GM11168 (cell line): ENCODE data around the gene SNCAIP.

ENCODE experiments used
- in situ Hi-C: fragments of 300-500 bp; cut with MboI; formaldehyde crosslinking; loops from one replicate; pipeline ENCODE4 v1.12.0; 2022; ENCODE audit warnings: low sequenced_read_pairs; ENCODE audit not compliant: unreplicated experiment

The SNCAIP gene

DNA sequence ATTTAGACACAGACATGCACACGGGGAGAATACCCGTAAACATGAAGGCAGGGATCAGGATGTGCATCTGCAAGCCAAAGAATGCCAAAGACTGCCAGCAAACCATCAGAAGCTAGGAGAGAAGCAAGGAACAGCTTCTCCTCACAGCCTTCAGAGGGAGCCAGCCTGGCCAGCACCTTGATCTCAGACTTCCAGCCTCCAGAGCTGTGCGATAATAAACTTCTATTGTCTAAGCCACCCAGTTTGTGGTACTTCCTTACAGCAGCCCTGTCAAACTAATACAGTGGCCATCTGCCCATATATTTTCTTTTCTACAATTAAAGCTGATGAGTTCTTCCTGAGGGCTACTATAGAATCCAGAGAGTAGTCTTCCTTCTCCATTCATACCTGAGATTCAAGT is 135.0 kb downstream of the SNCAIP start:
- in situ Hi-C loops: no loop called here

DNA sequence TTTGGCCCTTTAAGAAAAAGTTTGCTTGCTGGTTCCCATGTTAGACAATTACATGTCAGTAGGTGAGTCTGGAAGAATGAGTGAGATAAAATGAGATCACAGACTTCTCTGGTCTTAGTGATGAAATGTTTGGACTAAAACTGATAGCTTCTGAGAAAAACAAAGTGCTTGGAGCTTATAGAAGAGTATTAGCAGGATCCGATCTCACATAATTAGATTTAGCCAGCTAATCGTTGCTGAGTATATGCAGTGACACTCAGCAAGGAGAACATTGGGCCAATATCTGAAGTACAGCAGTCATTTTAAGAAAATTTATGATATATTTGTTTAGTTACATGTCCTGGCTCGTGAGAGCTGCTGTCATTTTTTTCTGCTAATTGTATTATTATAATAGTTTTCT is 135.8 kb downstream of the SNCAIP start:
- in situ Hi-C loops: no loop called here

DNA sequence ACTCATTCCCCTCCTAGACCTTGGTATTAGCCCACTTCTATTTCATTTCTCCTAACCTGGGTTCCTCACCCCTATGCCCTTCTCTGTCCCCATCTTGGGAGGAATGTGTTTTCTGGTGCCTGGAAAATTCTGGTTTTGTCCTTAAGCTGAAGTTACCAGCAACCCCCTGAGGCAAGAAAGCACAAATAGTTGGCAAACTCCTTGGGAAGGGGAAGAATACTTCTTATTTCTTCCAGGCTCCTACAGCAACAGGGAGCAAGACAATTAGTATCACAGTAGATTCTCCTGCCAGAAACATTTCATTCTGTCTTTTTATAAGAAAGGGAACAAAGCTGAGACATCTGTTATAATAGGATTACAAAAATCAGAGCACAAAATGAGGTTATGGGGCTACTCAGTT is 142.5 kb downstream of the SNCAIP start:
- in situ Hi-C loops: no loop called here

DNA sequence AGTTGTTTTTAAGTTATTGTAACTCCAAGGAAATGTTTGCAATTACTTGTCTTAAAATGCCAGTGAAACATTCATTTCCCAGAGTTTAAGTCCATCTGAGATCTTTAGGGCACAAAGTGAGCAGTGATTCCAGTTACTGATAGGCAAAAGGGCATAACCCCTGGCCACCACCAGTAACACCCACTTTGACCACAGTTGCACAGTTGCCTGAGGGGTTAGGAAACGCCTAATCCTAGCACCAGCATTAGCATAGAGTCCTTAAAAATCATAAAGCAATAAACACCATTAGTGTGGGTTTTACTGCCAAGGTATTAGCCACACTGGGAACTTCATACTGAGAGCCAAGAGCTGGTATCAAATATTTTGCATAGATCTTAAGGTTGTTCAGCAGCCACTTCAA is 143.9 kb downstream of the SNCAIP start:
- in situ Hi-C loops: no loop called here

DNA sequence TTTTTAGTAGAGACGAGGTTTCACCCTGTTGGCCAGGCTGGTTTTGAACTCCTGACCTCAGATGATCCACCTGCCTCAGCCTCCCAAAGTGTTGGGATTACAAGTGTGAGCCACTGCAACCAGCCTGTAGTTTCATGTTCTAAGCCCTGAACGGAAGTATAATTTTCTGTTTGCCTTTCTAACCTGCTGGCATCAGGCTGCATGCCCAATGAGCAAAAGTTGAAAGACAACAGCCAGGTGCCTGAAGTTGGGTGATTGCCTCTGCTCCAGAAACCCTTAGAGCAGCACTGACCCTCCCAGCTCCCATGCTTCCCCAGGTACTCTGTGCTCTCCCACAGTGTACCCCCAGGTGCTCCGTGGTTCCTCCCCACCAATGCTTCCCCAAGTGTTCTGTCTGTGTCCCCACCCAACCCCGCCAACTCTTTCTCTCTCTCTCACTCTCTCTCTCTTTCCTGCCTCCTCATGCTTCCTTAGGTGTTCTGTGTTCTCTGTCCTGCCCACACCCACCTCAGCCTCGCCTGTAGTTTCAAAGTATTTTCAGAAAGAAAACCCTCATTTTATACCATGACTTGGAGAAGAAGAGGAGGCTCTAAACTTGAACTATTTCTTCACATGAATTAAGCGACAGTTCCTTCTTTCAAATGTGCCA is 145.3 kb downstream of the SNCAIP start:
- in situ Hi-C loops: no loop called here

DNA sequence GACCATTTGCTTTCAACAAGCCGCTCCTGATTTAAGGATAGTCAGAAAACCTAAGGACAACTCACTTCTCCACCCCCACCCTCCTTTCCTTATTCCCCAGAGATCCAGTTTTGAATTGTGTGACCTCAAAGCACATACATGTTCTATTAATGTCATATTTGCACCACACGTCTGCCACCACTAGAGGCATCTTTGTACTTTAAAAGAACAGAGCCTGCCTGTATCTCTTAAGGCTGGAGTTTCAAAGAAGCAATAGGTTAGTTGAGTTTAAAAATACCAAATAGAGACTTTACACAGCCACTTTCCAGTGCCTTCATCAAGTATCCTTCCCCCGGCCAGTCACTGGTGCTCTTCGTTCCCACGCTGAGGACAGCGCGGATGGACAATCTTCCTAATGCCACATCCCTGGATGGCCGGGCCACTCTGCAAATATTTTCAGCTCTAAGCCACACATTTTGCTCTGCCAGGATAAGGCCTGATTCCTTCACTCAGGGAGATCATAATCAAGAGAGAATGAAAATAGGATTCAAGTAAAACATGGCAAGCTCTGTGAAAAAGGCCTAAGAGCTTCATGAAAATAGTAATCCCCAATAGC is 146.3 kb downstream of the SNCAIP start:
- in situ Hi-C loops: no loop called here

DNA sequence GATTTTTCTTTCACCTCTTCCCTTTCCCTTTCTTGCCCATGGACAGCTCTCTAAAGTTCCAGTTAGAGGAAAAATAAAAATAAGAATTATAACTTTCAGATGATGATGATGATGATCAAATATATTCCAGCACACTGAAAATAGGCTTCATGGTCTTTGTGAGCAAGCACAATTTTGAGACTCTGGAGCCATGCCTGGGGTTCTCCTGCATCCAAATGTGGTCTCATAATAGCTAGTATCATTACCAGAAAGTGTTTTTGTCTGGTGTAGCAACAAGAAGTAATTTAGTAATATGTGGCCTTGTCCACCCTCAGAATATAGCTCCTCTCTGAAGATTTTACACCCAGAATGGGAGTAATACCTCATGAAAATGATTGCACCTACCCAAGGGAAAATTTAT is 150.4 kb downstream of the SNCAIP start:
- in situ Hi-C loops: no loop called here

DNA sequence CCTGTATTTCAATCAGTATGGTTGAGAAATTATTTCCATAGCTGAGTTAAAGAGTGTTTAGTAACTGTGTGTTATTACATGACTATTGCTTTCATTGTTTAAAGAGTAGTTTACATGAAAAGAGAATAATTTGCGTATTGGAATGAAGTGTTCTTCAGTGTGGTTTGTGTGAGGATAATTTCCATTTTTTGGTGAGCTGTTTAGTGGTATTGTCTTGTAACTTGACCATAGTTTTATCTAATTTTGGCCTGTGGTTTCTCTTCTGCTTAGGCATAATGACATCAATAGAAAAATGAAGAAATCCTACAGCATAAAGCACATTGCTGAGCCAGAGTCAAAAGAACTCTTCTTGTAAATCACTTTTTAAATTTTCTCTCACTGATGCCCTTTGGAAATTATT is 151.2 kb downstream of the SNCAIP start:
- in situ Hi-C loops: no loop called here

DNA sequence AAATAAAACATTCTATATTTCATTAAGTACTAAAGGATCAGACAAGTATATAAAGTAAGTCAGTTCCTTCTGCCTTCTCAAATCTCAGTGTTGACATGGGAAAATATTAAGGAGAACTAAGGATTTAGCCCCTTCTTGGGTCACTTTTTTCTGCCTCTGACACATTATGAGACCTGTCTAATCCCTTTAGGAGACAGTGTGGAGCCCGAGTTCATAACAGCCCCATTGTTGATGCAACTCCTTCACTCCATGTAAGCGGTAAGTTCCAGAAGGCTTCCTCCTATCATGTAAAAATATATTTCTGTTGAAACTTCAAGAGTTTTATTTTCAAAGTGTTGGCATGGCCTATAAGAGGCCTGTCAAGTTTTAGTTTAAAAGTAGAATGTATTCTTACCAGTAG is 152.2 kb downstream of the SNCAIP start:
- in situ Hi-C loops: no loop called here

DNA sequence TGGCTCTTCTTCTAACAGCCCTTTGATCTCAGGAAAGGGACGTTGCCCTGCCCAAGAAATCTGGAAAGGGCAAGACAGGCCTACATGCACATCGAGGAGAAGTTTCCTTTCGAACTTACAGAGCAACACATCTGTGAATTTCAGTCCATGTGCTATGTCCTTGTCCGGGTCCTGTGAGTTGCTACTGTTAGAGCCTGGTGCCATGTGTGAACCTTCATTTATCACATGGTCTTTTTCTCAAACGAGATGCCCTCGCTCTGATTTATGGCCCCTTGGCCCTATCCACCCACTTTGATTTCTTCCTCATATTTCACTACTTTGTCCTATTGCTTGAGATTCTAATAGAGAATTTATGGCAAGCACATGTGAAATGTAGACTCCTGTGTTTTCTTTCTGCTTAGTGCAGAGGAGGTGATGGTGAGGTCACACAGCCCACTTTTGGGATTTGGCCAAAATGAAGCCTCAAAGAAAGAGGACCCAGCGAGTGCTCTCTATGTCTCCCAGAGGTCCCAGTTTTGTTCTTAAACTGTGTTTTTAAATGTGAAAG is 153.1 kb downstream of the SNCAIP start:
- in situ Hi-C loops: no loop called here

DNA sequence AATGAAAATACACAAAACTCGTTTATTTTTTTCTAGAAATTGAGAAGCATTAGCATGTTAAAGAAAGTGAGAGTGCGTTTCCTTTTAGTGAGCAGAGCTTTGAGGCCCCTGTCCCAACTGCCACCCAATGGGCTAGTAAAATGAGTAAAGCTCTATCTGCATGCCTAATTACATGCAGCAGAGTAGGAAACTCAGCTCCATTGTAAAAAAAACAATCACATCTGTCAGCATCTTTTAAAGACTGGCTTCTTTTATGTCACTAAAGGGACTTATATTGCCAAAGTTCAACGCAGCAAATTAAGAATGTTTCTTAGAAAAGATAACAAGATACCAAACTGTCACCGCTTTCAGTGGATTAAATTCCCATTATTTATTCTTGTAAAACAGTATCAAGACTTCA is 154.0 kb downstream of the SNCAIP start:
- in situ Hi-C loops: no loop called here

DNA sequence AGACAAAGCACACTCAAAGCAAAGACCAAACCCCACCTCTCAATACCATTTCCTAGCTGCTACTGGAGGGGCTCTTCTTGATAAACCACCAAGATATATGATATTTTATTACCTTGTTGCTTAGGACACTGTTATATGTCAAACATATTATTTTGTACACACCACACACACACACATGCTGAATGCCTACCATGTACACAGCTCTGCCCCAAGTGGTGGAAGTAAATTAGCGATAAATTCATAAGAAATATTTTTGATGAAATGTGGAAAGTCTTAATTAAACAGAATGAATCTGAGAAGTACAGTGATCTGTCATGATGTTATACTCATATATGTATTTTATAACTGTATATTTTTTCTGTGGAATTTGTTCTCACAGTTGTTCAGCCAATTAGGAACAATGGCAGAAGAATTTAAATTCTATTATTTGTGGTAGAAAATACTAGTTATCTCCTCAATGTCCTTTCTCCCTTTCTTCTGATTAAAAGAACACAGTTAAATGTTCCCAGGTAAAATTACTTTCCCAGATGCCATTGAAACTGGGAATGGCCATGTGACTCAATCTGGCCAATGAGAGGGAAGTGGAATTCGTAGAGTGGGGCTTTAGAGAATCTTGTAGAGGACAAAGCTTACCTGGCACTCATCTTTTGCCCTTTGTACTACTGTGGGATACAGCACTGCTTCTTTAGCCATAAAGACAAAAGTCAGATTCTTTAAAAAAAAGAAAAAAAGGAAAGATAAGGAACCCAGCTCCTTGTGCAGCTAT is 156.5 kb downstream of the SNCAIP start:
- in situ Hi-C loops: no loop called here

DNA sequence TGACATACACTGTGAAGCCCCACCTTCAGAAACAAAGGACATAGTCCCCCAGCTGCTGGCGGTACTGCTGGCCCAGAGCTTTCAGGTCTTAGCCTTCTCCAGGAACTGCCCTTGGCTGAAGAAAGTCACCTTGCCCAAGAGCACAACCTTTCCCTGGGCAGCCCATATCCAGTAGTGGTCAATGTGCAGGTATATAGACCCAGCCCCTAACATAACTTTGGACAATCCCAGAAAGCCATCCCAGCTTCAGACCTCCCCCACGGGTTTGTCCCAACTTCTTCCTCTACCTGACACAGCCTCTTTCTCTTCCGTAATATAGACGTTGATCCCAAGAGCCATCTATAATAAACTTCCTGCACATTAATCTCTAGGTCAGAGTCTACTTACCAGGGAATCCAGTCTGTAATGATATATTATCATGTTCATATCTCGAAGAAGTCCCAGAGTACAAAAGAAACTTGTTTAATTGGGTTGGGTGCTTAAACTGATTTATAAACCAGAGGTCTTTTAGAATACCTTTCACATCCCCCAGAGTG is 157.4 kb downstream of the SNCAIP start:
- in situ Hi-C loops: no loop called here

DNA sequence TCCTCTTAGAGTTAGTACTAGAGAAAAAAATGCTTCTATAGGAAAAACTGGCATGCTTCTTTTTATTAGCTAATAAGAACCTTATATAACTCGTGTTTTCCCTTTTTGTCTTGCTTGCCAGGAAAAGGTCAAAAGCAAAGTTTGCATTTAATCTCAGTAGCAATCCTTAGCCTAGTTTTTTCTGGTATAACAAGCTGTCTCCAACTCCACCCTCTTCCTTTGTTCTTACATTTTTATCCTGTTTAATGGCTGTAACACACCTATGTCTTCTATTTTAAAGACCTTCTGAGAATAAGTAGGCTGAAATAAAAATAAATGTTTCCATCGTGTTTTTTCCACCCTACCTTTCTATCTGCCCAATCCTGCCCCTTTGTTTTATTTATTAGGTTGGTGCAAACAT is 158.3 kb downstream of the SNCAIP start:
- in situ Hi-C loops: no loop called here

DNA sequence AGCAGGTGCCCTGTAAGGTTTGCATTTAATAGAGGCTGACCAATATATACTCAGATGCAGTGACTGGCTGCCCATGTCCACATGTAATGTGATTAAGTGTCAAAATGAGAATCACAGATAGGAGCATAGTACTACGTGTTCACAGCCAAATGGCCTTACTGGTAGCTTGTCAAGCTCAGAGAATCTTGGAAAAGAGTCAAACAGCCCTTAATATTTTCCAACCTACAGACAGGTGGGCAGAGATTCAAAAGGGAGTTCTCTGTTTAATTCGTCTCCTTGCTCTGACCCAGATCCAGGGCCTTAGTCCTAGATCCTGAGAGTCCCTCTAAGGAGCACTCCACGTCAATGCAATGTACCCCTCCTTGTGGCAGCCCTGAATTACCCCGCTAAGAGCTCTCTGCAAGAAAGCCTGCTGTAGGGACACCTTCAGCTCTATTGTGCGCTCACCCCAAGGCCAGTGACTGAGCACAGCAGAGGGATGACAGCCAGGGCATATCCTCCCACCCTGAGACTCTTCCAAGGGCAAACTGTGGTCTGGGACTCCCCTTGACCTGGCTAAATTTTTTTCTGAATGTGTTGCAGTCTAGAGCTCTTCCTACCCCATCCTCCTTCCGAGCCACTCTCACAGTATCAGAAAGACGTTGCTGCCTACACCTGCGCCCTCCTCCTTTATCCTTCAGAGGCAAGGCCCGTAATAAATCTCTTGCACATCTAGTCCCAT is 159.2 kb downstream of the SNCAIP start:
- in situ Hi-C loops: no loop called here

DNA sequence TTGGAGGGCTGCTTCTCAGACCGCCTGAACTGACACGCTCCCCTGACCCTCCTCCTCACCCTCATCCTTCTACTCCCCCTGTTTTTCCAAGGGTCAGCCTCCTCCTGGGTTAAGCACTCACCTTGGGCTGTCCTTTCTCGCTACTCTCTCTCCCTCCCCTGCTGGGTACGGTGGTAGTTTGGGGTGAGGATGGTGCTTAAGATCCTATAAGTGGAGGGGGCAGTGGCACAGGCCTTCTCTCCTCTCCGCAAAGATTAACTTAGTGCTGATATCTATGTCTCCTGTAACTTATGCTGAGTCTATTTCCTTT is 159.7 kb downstream of the SNCAIP start:
- in situ Hi-C loops: no loop called here

DNA sequence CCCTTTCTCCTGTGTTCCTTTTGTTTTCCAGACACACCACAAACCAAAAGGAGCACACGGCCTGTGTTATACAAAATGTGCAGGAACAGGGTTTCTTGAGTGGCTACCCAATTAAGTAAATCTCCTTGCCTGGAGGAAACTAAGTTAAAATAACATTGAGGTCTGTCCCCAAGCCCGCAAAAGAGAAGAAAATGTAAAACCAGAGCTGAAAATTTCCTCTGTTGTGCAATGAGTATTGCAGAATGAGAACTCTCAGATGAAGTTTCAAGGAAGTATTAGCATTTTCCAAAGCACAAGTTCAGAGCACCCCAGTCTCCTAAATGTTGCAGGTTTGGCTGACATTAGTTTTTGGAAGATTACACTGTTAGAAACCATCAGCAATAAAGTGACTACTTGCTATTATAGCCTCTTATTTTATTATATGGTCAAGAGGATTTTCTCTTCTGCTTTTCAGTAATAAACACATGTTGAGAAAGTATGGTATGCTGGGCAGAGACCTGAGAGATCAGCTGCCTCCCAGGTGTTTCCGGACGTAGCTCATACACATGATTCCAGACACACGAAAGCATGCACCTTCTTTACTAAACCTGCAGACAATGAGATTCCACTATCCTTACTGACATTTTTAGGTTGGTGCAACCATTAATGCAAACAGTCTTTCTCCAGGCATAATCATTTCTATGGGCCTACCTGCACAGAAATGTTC is 161.3 kb downstream of the SNCAIP start:
- in situ Hi-C loops: no loop called here

DNA sequence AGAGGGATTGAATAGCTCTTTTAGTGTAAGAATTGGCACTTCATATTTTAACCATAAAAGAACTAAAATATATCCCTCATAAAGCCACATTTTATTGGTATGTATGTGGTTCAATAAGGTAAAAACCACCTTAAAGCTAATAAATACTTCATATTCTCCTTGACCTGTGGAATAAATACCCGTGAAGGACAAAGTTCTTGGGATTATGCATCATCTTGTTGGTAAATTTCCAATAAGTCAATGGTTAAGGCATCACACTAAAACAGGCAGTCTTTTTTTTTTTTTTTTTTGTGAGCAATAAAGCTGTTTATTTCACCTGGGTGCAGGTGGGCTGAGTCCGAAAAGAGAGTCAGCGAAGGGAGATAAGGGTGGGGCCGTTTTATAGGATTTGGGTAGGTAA is 161.9 kb downstream of the SNCAIP start:
- in situ Hi-C loops: no loop called here

DNA sequence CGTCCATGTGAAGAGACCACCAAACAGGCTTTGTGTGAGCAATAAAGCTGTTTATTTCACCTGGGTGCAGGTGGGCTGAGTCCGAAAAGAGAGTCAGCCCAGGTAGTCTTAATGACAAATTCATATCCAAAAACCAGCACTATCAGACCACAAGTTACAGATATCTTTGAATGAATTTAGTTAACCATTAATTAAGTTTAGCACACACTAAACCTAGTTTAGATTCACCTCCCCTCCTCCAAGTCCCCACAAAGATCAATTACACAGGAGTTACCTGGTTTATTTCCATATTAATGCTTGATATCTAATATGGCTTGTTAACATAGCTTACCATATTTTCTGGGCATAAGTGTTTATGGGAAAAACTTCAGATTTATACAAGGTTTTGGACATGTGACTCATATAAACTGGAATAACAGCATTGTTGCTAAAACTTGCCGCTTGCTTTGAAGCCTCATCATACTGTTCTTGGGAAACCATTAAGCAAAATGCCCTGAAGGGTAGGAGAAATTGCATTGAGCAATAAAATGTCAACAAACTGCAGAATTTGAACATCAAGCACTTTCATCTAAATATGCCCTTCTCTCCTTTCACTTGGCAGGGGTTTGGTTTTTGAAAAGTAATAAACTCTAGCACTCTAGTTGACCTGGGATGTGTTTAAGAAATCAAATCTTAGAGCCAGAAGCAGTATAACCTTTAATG is 166.9 kb downstream of the SNCAIP start:
- in situ Hi-C loops: no loop called here

DNA sequence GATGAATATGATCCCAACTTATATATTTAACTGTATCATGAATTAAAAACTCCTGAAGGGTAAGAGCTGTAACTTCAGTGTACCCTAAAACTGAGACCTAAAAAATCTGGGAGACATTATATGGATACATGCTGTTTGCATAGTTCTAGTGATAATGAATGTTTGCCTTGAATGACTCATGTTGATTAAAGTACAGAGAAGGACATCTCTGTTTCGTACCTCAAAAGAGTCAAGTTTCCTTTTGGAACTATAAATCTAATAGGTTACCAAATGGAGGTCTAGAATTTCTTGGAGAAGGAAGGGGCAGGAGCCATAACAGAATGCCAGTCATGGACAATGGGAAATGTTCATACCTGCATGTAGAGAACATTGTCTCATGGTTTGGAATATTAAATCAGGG is 168.1 kb downstream of the SNCAIP start:
- in situ Hi-C loops: no loop called here
